Hepatocyte (in vitro differentiated cells): ENCODE measurements around the gene F2.

Source experiments
- EZH2 ChIP-seq: fragments of 200-600 bp; sonication (generic); IDR thresholded peaks from 2 replicates; pipeline ENCODE4 v1.6.1; 2016; ENCODE audit warnings: antibody characterized with exemption, mild to moderate bottlenecking, borderline replicate concordance
- EZH2phosphoT487 ChIP-seq: fragments of 200-600 bp; sonication (generic); IDR thresholded peaks from one replicate; pipeline ENCODE4 v1.6.1; 2018; ENCODE audit warnings: antibody characterized with exemption, mild to moderate bottlenecking, low read depth, moderate library complexity; ENCODE audit not compliant: unreplicated experiment, severe bottlenecking
- TF ChIP-seq, protein P1 (sequence below): fragments of 200-600 bp; sonication (generic); IDR thresholded peaks from 2 replicates; pipeline ENCODE4 v1.5.1; 2016; ENCODE audit warnings: antibody characterized with exemption, mild to moderate bottlenecking; ENCODE audit not compliant: poor library complexity

DNA sequence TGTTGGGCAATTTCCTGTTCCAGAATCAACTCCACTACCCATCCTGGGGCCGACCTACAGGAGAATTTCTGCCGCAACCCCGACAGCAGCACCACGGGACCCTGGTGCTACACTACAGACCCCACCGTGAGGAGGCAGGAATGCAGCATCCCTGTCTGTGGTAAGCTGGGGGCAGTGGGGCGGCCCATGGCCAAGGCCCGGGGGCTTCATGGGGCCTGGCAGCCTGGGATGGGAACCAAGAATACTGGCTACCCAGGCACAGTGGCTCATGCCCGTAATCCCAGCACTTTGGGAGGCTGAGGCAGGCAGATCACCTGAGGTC, 4.3 kb downstream of the F2 start:
- TF ChIP-seq, protein P1, sequence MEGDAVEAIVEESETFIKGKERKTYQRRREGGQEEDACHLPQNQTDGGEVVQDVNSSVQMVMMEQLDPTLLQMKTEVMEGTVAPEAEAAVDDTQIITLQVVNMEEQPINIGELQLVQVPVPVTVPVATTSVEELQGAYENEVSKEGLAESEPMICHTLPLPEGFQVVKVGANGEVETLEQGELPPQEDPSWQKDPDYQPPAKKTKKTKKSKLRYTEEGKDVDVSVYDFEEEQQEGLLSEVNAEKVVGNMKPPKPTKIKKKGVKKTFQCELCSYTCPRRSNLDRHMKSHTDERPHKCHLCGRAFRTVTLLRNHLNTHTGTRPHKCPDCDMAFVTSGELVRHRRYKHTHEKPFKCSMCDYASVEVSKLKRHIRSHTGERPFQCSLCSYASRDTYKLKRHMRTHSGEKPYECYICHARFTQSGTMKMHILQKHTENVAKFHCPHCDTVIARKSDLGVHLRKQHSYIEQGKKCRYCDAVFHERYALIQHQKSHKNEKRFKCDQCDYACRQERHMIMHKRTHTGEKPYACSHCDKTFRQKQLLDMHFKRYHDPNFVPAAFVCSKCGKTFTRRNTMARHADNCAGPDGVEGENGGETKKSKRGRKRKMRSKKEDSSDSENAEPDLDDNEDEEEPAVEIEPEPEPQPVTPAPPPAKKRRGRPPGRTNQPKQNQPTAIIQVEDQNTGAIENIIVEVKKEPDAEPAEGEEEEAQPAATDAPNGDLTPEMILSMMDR: no peak
- no peak for TF ChIP-seq EZH2phosphoT487
- no peak for TF ChIP-seq EZH2
